Aorta (tissue), 5 donors: ENCODE data around the gene FAT1. TPM values are rescaled to one million over a fixed set of nuclear protein-coding genes. Genes with fewer than 3 reads are reported as not detected.

ENCODE experiments used
- ATAC-seq: fragments of 200-7000 bp; cut with Tn5 transposase; one replicate; pipeline ENCODE4 v1.9.1; 2022; ENCODE audit warnings: moderate library complexity; ENCODE audit not compliant: low FRiP score
- DNase-seq, 2 donors: peaks; one replicate each; pipeline ENCODE4 v3.0.0-alpha.2; 2020
- H3K27ac ChIP-seq, 2 donors: one replicate each; pipeline ENCODE4 v1.5.1; 2013; ENCODE audit warnings: low read length in 2 of 2, mild to moderate bottlenecking in 2 of 2, moderate library complexity in 2 of 2, control low read depth in 1 of 2, inconsistent platforms in 1 of 2, low read depth in 1 of 2
- H3K27me3 ChIP-seq, 2 donors: one replicate each; pipeline ENCODE4 v1.6.1; 2013; ENCODE audit warnings: control low read depth in 1 of 2, low read length in 1 of 2, mild to moderate bottlenecking in 1 of 2, moderate library complexity in 1 of 2; ENCODE audit not compliant: insufficient read depth in 2 of 2, control insufficient read depth in 1 of 2
- H3K36me3 ChIP-seq, 2 donors: one replicate each; pipeline ENCODE4 v1.6.1; 2013; ENCODE audit warnings: control low read depth in 1 of 2, low read length in 1 of 2, mild to moderate bottlenecking in 1 of 2; ENCODE audit not compliant: insufficient read depth in 2 of 2, control insufficient read depth in 1 of 2
- H3K4me1 ChIP-seq, 2 donors: one replicate each; pipeline ENCODE4 v1.6.1; 2013; ENCODE audit warnings: low read length in 2 of 2, control low read depth in 1 of 2, mild to moderate bottlenecking in 1 of 2, moderate library complexity in 1 of 2; ENCODE audit not compliant: insufficient read depth in 2 of 2, control insufficient read depth in 1 of 2
- H3K4me3 ChIP-seq, 2 donors: one replicate each; pipeline ENCODE4 v1.5.1; 2013; ENCODE audit warnings: low read length in 2 of 2, control low read depth in 1 of 2, mild to moderate bottlenecking in 1 of 2
- H3K9me3 ChIP-seq: one replicate; pipeline ENCODE4 v1.6.1; 2013; ENCODE audit warnings: mild to moderate bottlenecking, low read length; ENCODE audit not compliant: control insufficient read depth
- WGBS, 2 donors: extraction: QIAGEN DNeasy Blood & Tissue Kit; methylation state at CpG; one replicate each; pipeline ENCODE4 v1.1.7; 2013; 5-methylcytosine and 5-hydroxymethylcytosine counted together
- intact Hi-C, 2 donors: fragments of 100-400 bp; cut with DNase I; formaldehyde crosslinking; loops; one replicate each; pipeline versions ENCODE4 v1.14.2 to v1.15.0; 2022
- polyA plus RNA-seq, 2 donors: library from polyadenylated mRNA; stranded (reverse); fragments of 200-250 nt; gene quantifications; one replicate each; pipeline ENCODE4 v1.2.3, GENCODE V29; 2013
- total RNA-seq, 2 donors: library from RNA; stranded (reverse); fragmentation: NEBNext Ultra II Directional; extraction: Animal tissue kit (Norgen Biotek cat#: 25700); gene quantifications; one replicate each; pipeline ENCODE4 v1.2.1, GENCODE V29; 2021
- donor health status: healthy with polysubstance abuse.
- donor health status: Bipolar disorder and iron deficiency.
- donor health status: DM: no; HTN: no; CAD: no.
- donor health status: DM: no; HTN: no; CAD: no.
- donor health status: DM: yes; HTN: yes; CAD: no.

The FAT1 gene
- total and polyA plus RNA-seq, 4 donors, result 23.5 to 106 (median 68.2) TPM

DNA sequence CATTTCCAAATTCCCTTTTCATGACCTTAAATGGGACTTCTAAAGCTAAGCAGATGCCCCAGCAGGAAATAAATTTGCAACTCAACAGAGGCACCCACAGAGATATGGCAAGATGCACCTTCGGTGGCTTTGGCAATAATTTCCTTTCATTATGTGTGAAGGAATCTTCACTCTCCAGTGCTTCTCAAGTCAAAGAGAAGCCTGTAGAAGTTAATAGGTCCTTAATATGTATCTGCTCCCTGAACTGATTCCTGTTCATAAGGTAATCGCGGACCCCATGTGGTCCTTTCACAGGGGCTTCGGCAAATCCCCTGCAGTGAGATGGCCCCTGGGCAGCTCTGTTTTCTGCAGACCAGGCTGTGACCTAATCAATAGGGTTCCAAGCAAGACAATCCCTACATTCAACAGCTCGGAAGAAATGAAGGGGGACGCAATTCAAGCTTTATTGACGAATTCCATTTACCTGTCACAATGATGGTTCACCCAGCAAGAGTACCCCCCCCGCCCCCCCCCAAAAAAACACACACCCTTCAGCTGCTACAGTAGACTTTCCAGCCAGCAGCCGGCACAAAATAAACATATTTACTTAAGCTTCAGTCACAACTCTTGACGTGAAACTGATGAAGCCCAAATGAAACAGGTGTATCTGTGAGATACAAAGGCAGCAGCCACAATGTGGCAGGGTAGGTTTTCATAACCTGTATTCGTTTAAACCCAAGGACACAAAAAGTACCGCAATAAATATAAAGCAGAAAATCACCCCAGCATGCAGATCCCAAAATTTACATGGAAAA lies 35.3 kb downstream of the FAT1 start:
- H3K27me3 ChIP-seq, result no peaks in the 10 kb centered on the region
- no peaks in the 10 kb centered on the region for H3K9me3 ChIP-seq
- intact Hi-C loops, result loop anchor here in 1 of 2 donors (5.0 kb wide), 1 partner anchor 34 kb away; the partner anchor contains the start of gene FAT1
- no peak for DNase-seq
- H3K36me3 ChIP-seq, result no peaks in the 10 kb centered on the region
- no peak for ATAC-seq
- no peak overlapping the region for H3K4me3 ChIP-seq
- peaks cover 3 to 7% of the 10 kb centered on the region in 2 donors for H3K4me1 ChIP-seq
- WGBS, 2 donors, result 61 to 63% methylated on average over 12 of the region's 12 CpGs
- H3K27ac ChIP-seq, result no peak overlapping the region

DNA sequence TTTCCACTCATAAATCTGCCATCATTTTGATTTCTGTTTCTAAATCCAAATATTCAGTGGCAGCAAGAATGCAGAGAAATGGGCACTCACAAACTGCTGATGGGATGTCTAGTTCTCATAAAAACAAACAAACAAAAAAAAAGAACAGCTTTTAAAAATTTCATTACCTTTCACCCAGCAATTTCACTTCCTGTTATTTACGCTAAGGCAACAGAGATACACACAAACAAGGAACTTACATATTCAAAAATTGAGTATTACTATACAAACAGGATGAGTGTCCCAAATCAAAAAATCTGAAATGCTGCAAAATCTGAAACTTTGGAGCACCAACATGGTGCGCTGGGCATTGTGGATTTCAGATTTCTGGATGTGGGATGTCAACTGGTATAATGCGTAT lies 36.4 kb downstream of the FAT1 start:
- H3K4me1 ChIP-seq, result peaks cover 3 to 6% of the 10 kb centered on the region in 2 donors
- 93 to 99% methylated on average over 3 of the region's 3 CpGs for WGBS, 2 donors
- no peaks in the 10 kb centered on the region for H3K27me3 ChIP-seq
- H3K36me3 ChIP-seq, result no peaks in the 10 kb centered on the region
- H3K4me3 ChIP-seq, result no peak overlapping the region
- H3K9me3 ChIP-seq, result no peaks in the 10 kb centered on the region
- no peak overlapping the region for H3K27ac ChIP-seq
- intact Hi-C loops, result loop anchor here in 1 of 2 donors (5.0 kb wide), 1 partner anchor 35 kb away; the partner anchor contains the start of gene FAT1
- DNase-seq (no peak), ATAC-seq (no peak)

DNA sequence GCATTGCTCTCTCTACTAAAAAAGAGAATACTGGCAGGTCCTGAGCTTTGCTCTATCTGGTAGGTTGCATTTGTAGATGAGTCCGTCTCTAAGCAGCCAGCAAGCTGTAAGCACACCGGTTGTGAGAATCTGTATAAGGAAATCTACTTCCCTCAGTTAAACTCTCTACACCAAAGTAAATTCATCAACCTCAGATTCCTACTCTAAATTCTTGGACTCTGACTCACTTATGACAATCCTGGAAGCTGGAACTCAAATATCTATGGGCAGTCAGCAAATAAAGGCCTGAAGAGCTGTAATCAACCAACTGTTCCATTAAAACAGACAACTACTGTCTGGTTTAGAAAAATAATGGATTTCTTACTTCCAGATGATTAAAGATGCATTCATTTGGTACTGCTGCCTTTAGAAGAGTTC lies 37.9 kb downstream of the FAT1 start:
- H3K36me3 ChIP-seq, result no peaks in the 10 kb centered on the region
- no peak overlapping the region for H3K4me3 ChIP-seq
- H3K27me3 ChIP-seq, result no peaks in the 10 kb centered on the region
- H3K4me1 ChIP-seq, result peaks cover 3 to 6% of the 10 kb centered on the region in 2 donors
- intact Hi-C loops, result loop anchor here in 1 of 2 donors (5.0 kb wide), 1 partner anchor 37 kb away; the partner anchor contains the start of gene FAT1
- WGBS, 2 donors, result 21 to 24% methylated on average over 2 of the region's 2 CpGs
- DNase-seq (no peak), ATAC-seq (no peak)
- no peaks in the 10 kb centered on the region for H3K9me3 ChIP-seq
- no peak overlapping the region for H3K27ac ChIP-seq

DNA sequence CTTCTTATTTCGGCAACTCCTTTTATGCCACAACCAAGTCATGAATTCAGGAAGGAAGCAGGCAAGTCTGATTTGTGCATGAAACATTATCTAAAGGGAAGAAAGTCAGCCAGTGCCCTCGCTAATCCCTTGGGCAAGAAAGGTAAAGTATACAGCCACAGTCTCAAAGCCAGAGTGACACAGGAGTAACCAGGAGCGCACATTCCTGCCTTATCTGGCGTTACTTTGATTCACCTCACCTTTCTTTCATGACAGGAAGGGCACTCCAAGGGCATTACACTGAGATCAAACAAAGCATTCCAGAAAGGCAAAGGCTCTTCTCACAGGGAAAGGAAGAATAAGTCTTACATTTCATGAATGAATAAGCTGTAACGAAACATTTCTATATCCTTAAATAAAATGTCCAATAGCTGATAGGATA lies 38.8 kb downstream of the FAT1 start:
- Histone ChIP-seq H3K9me3 (no peaks in the 10 kb centered on the region), H3K27ac (no peak overlapping the region), H3K36me3 (no peaks in the 10 kb centered on the region), H3K27me3 (no peaks in the 10 kb centered on the region), H3K4me3 (no peak overlapping the region), H3K4me1 (peaks cover 3 to 6% of the 10 kb centered on the region in 2 donors)
- DNase-seq (no peak), ATAC-seq (no peak)
- intact Hi-C loops, result loop anchor here in 1 of 2 donors (5.0 kb wide), 1 partner anchor 37 kb away; the partner anchor contains the start of gene FAT1
- 82 to 85% methylated on average over 5 of the region's 5 CpGs for WGBS, 2 donors

DNA sequence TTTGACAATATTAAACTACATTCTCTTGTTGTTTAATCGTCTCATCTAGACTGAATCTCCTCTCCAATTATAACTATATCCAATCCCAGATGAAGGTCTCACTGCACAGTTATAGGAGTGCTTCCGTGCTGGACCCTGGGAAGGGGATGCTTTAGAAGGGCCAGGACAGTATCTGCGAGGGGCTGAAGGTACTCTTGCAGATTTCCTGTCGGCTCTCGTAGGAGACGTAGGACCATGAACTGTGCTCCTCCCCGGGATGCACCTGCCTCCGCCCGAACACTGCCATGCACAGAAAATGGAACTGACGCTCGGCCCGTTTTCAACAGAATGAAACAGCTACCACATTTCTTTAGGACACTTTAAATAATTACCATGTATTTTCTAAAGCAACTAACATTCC lies 39.4 kb downstream of the FAT1 start:
- intact Hi-C loops, result no loop called here
- DNase-seq (no peak), ATAC-seq (no peak)
- H3K4me3 ChIP-seq, result no peak overlapping the region
- H3K27ac ChIP-seq, result no peak overlapping the region
- H3K4me1 ChIP-seq, result peaks cover 0 to 3% of the 10 kb centered on the region in 2 donors
- no peaks in the 10 kb centered on the region for H3K27me3 ChIP-seq
- no peaks in the 10 kb centered on the region for H3K9me3 ChIP-seq
- no peaks in the 10 kb centered on the region for H3K36me3 ChIP-seq
- WGBS, 2 donors, result 84% methylated on average over 12 of the region's 12 CpGs

- Histone ChIP-seq H3K27ac (no peak overlapping the region), H3K9me3 (no peaks in the 10 kb centered on the region), H3K4me3 (no peak overlapping the region), H3K36me3 (no peaks in the 10 kb centered on the region), H3K27me3 (no peaks in the 10 kb centered on the region), H3K4me1 (peaks cover 0 to 6% of the 10 kb centered on the region in 2 donors)
- ATAC-seq (no peak), DNase-seq (no peak)
- intact Hi-C loops, result no loop called here
- WGBS, 2 donors, result 89 to 90% methylated on average over 6 of the region's 6 CpGs
These were observed 43.0 kb downstream of the FAT1 start for GRCh38 chr4:186680641-186681040.

GRCh38 chr4:186676531-186677161 lies 47.0 kb downstream of the FAT1 start:
- no peak for DNase-seq
- Histone ChIP-seq H3K27me3 (no peaks in the 10 kb centered on the region), H3K4me3 (no peak overlapping the region), H3K27ac (no peak overlapping the region), H3K9me3 (no peaks in the 10 kb centered on the region), H3K4me1 (peaks cover 0 to 6% of the 10 kb centered on the region in 2 donors), H3K36me3 (no peaks in the 10 kb centered on the region)
- peak; percentile 63 for ATAC-seq
- intact Hi-C loops, result loop anchor here in 1 of 2 donors (5.0 kb wide), 1 partner anchor 46 kb away; the partner anchor contains the start of gene FAT1
- 0 to 5% methylated on average over 1 of the region's 1 CpG for WGBS, 2 donors

DNA sequence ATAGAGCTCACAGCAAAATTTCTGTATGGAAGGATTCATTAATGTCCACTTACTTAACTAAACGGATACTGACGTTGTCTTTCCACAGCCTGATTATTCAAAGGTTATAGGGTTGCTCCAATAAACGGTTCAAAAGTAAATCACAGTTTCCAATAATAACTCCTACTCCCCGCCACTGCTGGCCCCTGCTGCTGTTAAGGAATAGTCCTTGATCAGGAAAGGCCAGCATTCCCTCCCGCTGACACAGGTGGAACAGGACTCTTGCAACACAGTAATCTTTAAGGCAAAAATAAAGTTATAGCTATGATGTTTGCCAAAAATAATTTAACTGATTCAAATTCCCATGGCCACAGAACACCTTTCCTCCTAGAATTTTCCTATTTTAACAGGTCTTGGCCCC lies 53.9 kb downstream of the FAT1 start:
- no peak for ATAC-seq
- 4 to 6% methylated on average over 5 of the region's 5 CpGs for WGBS, 2 donors
- intact Hi-C loops, result loop anchor here in 1 of 2 donors (1.0 to 10.0 kb wide), 2 partner anchors 52 to 265 kb away; no protein-coding TSS in a partner anchor
- H3K27me3 ChIP-seq, result no peaks in the 10 kb centered on the region
- no peaks in the 10 kb centered on the region for H3K9me3 ChIP-seq
- DNase-seq, result no peak
- no peak overlapping the region for H3K4me3 ChIP-seq
- H3K4me1 ChIP-seq, result no peaks in the 10 kb centered on the region
- H3K27ac ChIP-seq, result no peak overlapping the region
- no peaks in the 10 kb centered on the region for H3K36me3 ChIP-seq
